ENCODE measurements around the gene NPIPB8.
"Not testable (repeated sequence)": the region's sequence is repeated elsewhere in the genome, so short reads cannot be mapped to it uniquely, and the experiment has no call there.

Gene NPIPB8

DNA sequence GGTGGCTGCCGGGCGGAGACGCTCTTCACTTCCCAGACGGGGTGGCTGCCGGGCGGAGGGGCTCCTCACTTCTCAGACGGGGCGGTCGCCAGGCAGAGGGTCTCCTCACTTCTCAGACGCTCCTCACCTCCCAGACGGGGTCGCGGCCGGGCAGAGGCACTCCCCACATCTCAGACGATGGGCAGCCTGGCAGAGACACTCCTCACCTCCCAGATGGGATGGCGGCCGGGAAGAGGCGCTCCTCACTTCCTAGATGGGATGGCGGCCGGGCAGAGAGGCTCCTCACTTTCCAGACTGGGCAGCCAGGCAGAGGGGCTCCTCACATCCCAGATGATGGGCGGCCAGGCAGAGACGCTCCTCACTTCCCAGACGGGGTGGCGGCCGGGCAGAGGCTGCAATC is 28.4 kb downstream of the NPIPB8 start:
- not testable (repeated sequence) for H3K4me1 ChIP-seq (ENCODE audit: control insufficient read depth, insufficient read depth, low read length, unreplicated experiment); H3K27me3 ChIP-seq (ENCODE audit: insufficient read depth, low read length); H2AFZ ChIP-seq (ENCODE audit: low read length, unreplicated experiment); H3K36me3 ChIP-seq (ENCODE audit: insufficient read depth, low read length); H3K27ac ChIP-seq (ENCODE audit: low read depth, low read length); H3K79me2 ChIP-seq (ENCODE audit: control insufficient read depth, insufficient read depth, low read length, unreplicated experiment); H3K4me3 ChIP-seq (ENCODE audit: low read depth, low read length)

DNA sequence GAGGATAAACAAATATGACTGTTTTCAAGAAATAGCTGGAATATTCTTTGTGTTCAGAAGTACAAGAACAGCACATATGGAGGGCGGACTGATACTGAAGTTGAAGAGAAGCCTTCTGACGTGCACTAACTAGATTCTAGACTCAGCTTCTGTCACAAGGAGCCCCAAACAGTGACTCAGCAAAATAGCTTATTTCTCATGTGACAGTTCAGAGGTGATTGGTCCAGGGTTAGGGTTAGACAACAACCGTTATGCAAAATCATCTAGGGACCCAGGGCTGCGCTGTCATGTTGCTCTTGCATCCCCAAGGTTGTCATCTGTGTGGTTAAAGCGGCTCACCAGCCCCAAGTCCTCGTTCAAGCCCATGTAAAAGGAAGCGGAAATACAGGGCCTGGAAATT is 29.6 kb downstream of the NPIPB8 start:
- H3K79me2 ChIP-seq (ENCODE audit: control insufficient read depth, insufficient read depth, low read length, unreplicated experiment); H2AFZ ChIP-seq (ENCODE audit: low read length, unreplicated experiment); H3K4me3 ChIP-seq (ENCODE audit: low read depth, low read length); H3K27me3 ChIP-seq (ENCODE audit: insufficient read depth, low read length); H3K36me3 ChIP-seq (ENCODE audit: insufficient read depth, low read length); H3K4me1 ChIP-seq (ENCODE audit: control insufficient read depth, insufficient read depth, low read length, unreplicated experiment); H3K27ac ChIP-seq (ENCODE audit: low read depth, low read length): not testable (repeated sequence)

DNA sequence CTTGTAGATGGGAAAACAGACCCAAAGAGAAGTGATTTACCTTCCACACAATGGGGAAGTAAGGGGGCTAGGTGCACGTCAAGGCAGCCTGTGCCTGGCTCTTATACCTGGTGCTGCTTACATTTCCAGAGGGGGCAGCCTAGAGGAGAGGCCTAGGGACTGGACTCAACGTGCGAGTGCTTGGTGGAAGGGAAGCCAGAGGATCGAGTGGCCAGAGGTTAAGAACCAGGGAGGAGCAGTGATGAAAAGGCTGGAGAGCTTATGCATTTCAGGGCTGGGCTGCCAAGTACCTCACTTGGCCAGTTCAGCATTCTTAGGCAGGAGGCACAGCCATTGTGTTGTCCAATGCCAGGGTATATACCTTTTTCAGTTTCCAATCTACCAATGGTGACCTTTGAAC is 30.3 kb downstream of the NPIPB8 start:
- not testable (repeated sequence) for H2AFZ ChIP-seq (ENCODE audit: low read length, unreplicated experiment); H3K27ac ChIP-seq (ENCODE audit: low read depth, low read length); H3K4me1 ChIP-seq (ENCODE audit: control insufficient read depth, insufficient read depth, low read length, unreplicated experiment); H3K79me2 ChIP-seq (ENCODE audit: control insufficient read depth, insufficient read depth, low read length, unreplicated experiment); H3K4me3 ChIP-seq (ENCODE audit: low read depth, low read length); H3K27me3 ChIP-seq (ENCODE audit: insufficient read depth, low read length); H3K36me3 ChIP-seq (ENCODE audit: insufficient read depth, low read length)

DNA sequence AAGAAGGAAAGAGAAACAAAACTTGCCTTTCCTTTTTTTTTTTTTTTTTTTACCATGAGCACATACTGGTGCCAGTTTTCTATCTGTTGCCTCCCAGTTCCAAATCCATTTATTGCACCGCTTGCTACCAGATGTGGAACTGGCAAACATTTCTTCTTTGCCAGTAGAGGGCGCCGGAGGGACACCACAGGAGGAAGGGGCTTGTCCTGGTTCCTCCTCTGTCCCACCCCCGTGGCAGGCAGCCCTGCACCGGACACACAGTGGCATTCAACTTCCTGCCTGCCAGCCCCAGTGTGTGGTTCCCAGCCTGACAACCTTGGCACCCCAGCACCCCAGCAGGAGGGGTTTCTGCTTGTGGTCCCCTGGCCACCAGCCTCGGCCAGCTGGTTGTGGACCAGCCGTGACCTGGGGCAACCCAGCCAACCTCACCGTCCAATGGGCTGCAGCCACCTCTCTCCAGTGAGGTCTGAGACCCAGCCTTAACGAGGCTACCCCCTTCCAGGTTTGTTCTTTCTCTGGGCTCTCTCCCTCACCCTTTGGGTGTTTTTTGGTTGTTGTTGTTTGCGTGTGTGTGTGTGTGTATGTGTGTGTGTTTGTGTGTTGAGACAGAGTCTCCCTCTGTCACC is 50.6 kb downstream of the NPIPB8 start:
- H3K4me3 ChIP-seq (ENCODE audit: low read depth, low read length); H3K36me3 ChIP-seq (ENCODE audit: insufficient read depth, low read length); H2AFZ ChIP-seq (ENCODE audit: low read length, unreplicated experiment); H3K79me2 ChIP-seq (ENCODE audit: control insufficient read depth, insufficient read depth, low read length, unreplicated experiment); H3K27ac ChIP-seq (ENCODE audit: low read depth, low read length); H3K4me1 ChIP-seq (ENCODE audit: control insufficient read depth, insufficient read depth, low read length, unreplicated experiment); H3K27me3 ChIP-seq (ENCODE audit: insufficient read depth, low read length): not testable (repeated sequence)

DNA sequence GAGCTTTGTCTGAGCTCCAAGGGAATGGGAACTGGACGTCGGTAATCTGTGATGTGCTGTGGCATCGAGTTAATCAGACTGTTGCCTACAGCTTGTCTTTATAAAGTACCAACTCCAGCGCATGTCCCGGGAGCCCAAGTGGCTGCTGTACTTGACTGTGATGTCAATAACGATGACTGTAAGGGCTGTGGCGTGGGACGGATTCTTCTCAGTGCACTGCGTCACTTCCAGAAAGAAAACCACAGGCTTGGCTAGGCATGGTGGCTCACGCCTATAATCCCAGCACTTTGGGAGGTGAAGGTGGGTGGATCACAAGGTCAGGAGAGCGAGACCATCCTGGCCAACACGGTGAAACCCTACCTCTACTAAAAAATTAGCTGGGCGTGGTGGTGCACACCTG is 51.6 kb downstream of the NPIPB8 start:
- not testable (repeated sequence) for H3K36me3 ChIP-seq (ENCODE audit: insufficient read depth, low read length); H3K79me2 ChIP-seq (ENCODE audit: control insufficient read depth, insufficient read depth, low read length, unreplicated experiment); H3K27ac ChIP-seq (ENCODE audit: low read depth, low read length); H3K4me3 ChIP-seq (ENCODE audit: low read depth, low read length); H3K4me1 ChIP-seq (ENCODE audit: control insufficient read depth, insufficient read depth, low read length, unreplicated experiment); H2AFZ ChIP-seq (ENCODE audit: low read length, unreplicated experiment); H3K27me3 ChIP-seq (ENCODE audit: insufficient read depth, low read length)

DNA sequence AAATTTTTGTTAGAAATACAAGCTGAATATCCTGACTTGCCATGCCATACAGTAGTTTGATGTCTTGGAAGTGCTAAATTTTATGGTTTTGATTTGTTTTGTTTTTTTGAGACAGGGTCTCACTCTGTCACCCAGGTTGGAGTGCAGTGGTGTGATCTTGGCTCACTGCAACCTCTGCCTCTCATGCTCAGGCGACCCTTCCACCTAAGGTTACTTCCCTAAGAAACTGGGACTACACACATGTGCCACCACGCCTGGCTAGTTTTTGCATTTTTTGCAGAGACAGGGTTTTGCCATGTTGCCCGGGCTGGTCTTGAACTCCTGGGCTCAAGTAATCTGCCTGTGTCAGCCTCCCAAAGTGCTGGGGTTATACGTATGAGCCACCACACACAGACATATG is 53.9 kb downstream of the NPIPB8 start:
- H3K27me3 ChIP-seq (ENCODE audit: insufficient read depth, low read length); H3K27ac ChIP-seq (ENCODE audit: low read depth, low read length); H3K4me3 ChIP-seq (ENCODE audit: low read depth, low read length); H2AFZ ChIP-seq (ENCODE audit: low read length, unreplicated experiment); H3K36me3 ChIP-seq (ENCODE audit: insufficient read depth, low read length); H3K79me2 ChIP-seq (ENCODE audit: control insufficient read depth, insufficient read depth, low read length, unreplicated experiment); H3K4me1 ChIP-seq (ENCODE audit: control insufficient read depth, insufficient read depth, low read length, unreplicated experiment): not testable (repeated sequence)

DNA sequence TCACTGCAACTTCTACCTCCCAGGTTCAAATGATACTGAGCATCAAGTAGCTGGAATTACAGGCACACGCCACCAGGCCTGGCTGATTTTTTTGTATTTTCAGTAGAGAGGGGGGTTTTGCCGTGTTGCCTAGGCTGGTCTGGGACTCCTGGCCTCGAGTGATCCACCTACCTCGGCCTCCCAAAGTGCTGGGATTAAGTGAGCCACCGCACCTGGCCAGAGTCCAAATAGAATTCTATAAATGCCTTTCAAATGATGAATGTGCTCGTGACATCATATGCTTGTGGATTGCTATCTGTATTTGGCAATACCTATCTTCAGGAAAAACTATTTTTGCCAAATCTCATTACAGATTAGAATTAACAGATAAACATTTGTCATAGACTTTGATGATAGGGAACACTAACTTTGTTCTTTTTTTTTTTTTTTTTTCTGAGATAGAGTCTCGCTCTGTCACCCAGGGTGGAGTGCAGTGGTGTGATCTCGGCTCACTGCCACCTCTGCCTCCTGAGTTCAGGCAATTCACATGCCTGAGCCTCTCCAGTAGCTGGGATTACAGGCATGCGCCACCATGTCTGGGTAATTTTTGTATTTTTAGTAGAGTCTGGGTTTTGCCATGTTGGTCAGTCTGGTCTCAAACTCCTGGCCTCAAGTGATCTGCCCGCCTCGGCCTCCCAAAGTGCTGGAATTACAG is 55.5 kb downstream of the NPIPB8 start:
- H3K27ac ChIP-seq (ENCODE audit: low read depth, low read length); H3K4me1 ChIP-seq (ENCODE audit: control insufficient read depth, insufficient read depth, low read length, unreplicated experiment); H3K27me3 ChIP-seq (ENCODE audit: insufficient read depth, low read length); H3K36me3 ChIP-seq (ENCODE audit: insufficient read depth, low read length); H2AFZ ChIP-seq (ENCODE audit: low read length, unreplicated experiment); H3K79me2 ChIP-seq (ENCODE audit: control insufficient read depth, insufficient read depth, low read length, unreplicated experiment); H3K4me3 ChIP-seq (ENCODE audit: low read depth, low read length): not testable (repeated sequence)

DNA sequence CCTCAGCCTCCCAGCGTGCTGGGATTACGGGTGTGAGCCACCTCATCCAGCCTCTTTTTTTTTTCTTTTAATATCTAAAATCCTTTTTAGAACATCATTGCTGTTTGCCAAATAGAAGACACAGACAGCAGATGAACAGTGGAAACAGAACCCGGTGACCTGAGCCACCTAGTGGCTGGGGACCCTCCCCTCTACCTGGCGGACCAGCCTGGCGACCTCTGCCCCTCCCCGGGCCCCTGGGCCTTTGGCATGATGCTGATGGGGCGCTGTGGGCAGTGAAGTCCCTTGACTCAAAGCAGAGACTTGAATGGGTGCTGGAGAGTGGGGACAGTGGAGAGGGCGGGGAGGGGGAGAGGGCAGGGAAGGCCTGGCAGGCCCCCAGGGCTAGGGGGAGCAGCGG is 61.9 kb downstream of the NPIPB8 start:
- not testable (repeated sequence) for H3K27ac ChIP-seq (ENCODE audit: low read depth, low read length); H2AFZ ChIP-seq (ENCODE audit: low read length, unreplicated experiment); H3K27me3 ChIP-seq (ENCODE audit: insufficient read depth, low read length); H3K36me3 ChIP-seq (ENCODE audit: insufficient read depth, low read length); H3K4me3 ChIP-seq (ENCODE audit: low read depth, low read length); H3K4me1 ChIP-seq (ENCODE audit: control insufficient read depth, insufficient read depth, low read length, unreplicated experiment); H3K79me2 ChIP-seq (ENCODE audit: control insufficient read depth, insufficient read depth, low read length, unreplicated experiment)

DNA sequence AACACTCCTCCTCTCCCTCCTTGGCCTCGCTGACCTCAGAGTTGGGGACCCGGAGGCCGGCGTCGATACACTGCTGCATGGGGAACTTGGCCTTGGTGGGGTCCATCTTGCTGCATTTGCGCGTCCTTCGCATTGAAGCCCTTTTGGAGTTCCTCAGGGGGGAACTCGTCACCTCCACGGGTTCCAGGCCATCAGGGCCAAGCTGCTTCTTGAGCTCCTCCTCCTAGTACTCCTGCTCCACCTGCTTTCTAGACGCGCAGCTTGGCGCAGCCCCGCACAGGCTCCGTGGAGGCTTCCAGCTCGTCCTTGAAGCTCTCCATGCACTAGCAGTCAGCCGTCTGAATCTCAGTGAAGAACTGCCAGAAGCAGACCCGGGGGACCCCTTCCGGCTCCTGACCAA is 62.5 kb downstream of the NPIPB8 start:
- not testable (repeated sequence) for H2AFZ ChIP-seq (ENCODE audit: low read length, unreplicated experiment); H3K27ac ChIP-seq (ENCODE audit: low read depth, low read length); H3K4me1 ChIP-seq (ENCODE audit: control insufficient read depth, insufficient read depth, low read length, unreplicated experiment); H3K4me3 ChIP-seq (ENCODE audit: low read depth, low read length); H3K36me3 ChIP-seq (ENCODE audit: insufficient read depth, low read length); H3K79me2 ChIP-seq (ENCODE audit: control insufficient read depth, insufficient read depth, low read length, unreplicated experiment); H3K27me3 ChIP-seq (ENCODE audit: insufficient read depth, low read length)

DNA sequence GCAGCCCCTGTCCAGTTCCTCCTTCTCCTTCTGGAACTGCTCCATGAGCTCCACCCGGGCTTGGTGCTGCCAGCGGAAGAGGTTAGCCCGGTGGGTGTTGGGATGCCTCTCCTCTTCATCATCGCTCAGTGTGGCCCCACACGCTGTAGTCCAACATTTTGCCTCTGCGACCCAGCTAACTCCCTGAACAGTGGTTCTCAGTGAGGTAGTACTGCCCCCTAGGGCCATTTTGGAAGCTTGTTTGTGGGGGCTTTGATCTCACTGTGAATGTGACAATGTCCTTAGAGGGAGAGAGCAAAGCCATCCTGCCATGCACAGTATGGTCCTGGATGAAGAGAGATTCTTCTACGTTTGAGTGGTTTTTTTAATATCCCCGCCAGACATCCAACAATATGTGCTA is 63.5 kb downstream of the NPIPB8 start:
- H3K79me2 ChIP-seq (ENCODE audit: control insufficient read depth, insufficient read depth, low read length, unreplicated experiment); H3K27ac ChIP-seq (ENCODE audit: low read depth, low read length): not testable (repeated sequence)

DNA sequence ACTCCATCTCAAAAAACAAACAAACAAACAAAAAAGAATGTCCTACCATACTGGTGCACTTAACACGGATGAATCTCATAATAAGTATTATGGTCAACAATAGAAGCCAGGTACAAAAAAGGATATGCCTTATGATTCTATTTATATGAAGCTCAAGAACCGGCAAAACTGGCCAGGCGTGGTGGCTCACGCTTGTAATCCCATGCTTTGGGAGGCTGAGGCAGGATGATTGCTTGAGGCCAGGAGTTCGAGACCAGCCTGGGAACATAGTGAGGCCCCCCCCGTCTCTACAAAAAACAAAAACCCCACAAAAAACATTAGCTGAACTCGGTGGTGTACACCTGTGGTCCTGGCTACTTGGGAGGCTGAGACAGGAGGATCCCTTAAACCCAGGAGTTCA is 66.4 kb downstream of the NPIPB8 start:
- not testable (repeated sequence) for H3K27ac ChIP-seq (ENCODE audit: low read depth, low read length); H2AFZ ChIP-seq (ENCODE audit: low read length, unreplicated experiment); H3K27me3 ChIP-seq (ENCODE audit: insufficient read depth, low read length); H3K4me3 ChIP-seq (ENCODE audit: low read depth, low read length); H3K4me1 ChIP-seq (ENCODE audit: control insufficient read depth, insufficient read depth, low read length, unreplicated experiment); H3K36me3 ChIP-seq (ENCODE audit: insufficient read depth, low read length); H3K79me2 ChIP-seq (ENCODE audit: control insufficient read depth, insufficient read depth, low read length, unreplicated experiment)

More for the DNA sequence above, 63.5 kb downstream of the NPIPB8 start:
- H3K27me3 ChIP-seq (ENCODE audit: insufficient read depth, low read length); H3K36me3 ChIP-seq (ENCODE audit: insufficient read depth, low read length); H3K4me1 ChIP-seq (ENCODE audit: control insufficient read depth, insufficient read depth, low read length, unreplicated experiment); H3K4me3 ChIP-seq (ENCODE audit: low read depth, low read length); H2AFZ ChIP-seq (ENCODE audit: low read length, unreplicated experiment): not testable (repeated sequence)

All from ACC112 (cell line).